ENCODE data around the gene GFER.
"Not testable (repeated sequence)": the region's sequence is repeated elsewhere in the genome, so short reads cannot be mapped to it uniquely, and the experiment has no call there.

The GFER gene

DNA sequence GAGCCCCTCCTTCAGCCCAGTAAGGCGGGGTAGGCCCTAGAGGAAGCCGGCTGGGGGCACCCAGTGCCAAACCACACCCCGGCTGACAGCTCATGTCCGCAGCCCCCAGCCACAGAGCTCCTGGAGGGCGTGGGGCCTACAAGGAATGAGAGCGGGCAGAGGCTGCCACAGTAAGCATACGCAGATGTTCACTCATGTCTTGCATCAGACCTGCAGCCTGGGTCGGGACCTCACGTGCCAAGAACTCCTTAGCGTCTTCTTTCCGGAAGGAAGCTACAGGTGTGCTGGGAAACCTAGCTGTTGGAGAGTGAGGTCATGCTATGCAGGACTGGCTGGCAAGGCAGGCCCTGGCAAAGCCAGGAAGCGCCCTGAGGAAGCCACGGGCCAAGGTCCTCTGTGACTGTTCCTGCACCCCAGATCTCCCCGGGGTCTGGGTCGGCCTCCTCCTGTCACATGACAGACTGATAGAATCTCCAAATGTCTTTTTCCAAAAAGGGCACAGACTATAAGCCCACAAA, 24.1 kb downstream of the GFER start:
- peak; percentile 97 for DNase-seq

DNA sequence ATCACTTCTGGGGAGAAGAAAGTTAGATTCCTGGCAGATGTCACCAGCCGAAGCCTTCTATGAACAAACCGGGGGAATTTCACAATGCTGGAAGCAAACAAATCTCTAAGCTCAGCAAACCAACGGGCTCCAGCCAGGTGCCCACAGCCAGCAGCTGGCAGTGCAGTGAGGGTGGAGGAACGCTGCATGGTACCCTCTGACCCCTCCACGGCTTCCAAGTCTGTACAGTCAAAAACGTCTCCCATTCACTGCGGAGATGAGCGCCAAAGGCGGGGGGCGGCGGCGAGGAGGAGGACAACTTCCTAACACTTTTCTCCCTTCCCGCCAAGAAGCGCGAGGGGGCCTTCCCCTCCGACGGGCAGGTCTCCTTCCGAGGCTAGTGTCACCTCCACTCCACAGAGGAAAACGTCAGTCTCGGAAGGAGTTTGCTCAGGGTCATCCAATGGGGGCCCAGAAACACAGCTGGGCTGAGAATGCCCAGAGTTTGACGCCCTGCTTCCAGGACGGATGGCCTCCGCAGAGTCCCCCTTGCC, 24.7 kb downstream of the GFER start:
- no peak for DNase-seq

DNA sequence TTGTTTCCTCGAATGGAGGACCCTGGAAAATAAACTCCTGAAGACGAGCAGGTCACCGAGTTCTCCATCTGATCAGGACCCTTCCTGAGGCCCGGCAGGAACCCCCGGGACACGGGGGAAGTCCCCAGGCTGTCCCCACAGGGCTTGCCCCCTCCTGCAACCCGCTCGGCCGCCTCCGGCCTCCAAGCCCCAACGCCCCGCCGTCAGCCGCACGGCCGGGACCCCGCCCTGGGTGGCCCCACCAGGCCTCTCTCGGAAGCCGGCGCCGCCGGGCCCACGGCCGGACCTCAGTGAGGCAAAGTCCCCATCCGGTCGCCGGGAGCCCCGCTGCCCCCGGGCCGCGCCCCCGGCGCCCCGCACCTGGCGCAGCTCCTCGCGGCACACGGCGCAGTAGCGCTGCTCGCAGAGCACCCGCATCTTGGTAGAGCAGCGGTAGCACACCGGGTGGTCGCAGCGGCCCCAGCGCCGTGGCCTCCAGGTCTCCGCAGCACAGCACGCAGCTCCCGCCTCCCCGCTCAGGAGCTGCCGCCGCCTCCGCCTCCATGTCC, 25.2 kb downstream of the GFER start:
- DNase-seq, result no peak

DNA sequence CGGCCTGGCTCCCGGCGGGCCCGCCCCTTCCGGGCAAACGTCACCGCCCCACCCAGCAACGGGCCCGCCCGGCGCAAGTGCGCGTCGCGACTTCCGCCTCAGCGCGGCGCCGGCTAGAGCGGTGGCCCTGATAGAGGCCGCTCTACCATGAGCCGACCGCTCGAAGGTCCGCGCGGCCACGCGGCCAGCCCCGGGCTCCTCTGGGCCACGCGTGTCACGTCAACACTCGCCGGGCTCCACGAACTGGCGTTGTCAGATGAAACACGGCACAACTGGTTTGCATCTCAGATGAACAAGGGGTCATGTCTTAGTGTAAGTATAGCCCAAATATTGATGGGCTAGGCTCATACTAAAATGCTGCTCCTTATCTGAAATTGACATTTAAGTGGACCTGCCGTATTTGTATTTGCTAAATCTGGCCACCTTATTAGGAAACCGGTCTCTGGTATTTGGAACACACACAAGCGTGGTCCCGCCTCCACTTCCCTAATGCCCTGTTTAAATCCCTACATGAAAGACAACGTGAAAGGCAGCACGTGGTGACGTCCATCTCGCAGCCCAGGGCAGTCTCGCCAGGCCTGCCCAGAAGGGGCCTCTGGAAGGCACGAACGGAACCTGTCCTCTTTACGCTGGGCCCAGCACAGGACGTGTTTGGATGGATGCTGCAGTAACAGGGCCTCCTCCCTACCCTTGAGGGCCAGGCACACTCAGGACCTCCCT, 26.0 kb downstream of the GFER start, which contains the start of gene ZNF598:
TSS of gene ZNF598 (minus strand) at position 31 of the 720 bp plus-strand sequence.
- peak; percentile 82 for DNase-seq

DNA sequence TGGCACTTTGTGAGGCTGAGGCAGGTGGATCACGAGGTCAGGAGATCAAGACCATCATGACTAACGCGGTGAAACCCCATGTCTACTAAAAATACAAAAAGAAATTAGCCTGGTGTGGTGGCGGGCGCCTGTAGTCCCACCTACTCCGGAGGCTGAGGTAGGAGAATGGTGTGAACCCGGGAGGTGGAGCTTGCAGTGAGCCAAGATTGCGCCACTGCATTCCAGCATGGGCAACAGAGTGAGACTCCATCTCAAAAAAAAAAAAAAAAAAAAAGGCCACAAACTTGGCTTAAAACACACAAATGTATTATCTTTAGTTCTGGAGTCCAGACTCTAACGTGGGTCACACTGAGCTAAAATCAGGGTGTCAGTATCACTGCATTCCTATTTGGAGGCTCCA, 27.7 kb downstream of the GFER start:
- not testable (repeated sequence) for DNase-seq

DNA sequence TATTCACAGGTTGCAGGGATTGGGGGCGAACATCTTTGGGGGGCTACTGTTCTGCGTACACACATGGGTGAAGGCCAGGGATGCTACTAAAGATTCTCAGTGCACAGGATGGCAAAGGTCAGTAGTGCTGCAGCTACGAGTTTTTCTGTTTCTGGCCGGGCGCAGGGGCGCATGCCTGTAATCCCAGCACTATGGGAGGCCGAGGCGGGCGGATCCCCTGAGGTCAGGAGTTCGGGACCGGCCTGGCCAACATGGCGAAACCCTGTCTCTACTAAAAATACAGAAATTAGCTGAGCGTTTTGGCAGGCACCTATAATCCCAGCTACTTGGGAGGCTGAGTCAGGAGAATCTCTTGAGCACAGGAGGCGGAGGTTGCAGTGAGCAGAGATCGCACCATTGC, 29.5 kb downstream of the GFER start:
- no peak for DNase-seq

DNA sequence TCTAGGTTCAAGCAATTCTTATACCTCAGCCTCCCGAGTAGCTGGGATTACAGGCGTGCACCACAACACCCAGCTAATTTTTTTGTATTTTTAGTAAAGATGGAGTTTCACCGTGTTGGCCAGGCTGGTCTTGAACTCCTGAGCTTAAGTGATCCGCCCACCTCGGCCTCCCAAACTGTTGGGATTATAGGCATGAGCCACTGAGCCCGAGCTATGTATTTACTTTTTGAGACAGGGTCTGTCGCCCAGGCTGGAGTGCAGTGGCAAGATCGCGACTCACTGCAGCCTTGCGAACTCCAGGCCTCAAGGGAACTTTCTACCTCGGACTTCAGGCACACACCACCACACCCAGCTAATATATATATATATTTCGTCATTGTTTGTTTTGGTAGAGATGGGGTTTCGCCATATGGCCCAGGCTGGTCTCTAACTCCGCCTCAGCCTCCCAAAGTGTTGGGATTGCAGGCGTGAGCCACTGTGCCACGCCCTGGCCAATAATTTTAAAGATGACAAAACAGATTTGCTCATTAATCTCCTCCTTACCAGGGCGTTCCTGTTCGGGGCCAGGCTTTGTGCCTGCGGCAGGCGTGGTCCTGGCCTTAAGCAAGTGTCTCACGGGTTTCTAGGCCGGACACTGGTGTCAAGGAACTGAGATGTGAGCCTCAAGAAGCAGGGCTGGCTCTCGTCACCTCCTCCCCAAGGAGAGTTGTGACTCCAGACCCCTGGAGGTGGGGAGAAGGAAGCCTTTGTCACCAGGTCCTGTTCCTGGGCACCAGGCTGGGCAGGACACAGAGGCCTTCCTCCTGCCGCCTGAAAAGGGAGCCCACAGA, 31.3 kb downstream of the GFER start:
- peak; percentile 54 for DNase-seq

DNA sequence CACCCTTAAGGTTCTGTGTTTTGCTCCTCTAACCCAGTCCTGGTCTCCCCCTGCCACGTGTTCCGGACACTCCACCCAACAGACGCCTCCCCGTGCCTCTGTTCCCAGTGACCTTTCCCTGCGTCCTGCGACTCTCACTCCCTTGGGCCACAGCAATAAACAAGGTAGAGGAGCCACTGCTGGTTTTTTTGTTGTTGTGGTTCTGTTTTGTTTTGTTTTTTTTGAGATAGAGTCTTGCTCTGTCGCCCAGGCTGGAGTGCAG, 31.9 kb downstream of the GFER start:
- no peak for DNase-seq

DNA sequence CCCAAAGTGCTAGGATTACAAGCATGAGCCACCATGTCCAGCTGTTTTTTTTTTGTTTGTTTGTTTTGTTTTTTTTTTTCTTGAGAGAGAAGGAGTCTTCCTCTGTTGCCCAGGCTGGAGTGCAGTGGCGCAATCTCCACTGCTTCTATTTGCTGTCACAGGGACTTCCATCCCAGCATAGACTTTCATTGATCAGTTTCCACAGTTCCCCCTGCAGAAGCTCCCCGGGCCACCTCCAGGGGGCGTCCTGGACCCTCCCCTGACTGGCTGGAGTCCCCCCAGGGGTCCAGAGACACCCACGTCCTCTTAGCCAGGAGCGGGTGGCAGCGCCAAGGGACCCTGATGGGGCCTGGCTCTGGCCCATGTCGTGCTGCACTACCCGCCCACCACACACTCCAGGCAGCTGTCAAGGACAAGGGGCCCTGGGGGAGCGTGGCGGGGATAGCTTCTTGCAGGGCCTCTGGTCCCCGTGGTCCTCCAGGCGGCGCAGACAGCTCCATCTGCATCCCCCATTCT, 32.5 kb downstream of the GFER start:
- DNase-seq, result no peak

DNA sequence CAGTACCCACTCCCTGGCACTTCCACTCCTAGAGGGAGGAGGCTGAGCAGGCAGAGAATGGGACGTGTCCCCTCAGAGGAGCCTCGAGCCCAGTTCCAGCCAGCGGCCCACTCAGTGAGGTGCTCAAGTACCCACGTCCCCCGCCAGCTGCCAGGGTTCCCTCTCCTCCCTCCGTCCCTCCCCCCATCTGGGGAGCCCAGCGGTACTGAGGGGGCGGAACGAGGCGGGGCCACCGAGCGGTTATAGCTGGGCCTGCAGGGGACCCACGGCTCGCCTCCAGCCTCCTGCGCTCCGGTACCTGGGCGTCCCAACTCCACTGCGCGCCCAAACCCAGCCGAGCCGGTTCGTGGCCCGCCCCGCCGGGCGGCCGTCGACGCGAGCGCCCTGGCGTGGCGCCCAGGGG, 35.5 kb downstream of the GFER start, which contains the start of gene NPW:
TSS of gene NPW (plus strand) at position 268 of the 403 bp plus-strand sequence.
- DNase-seq, result no peak

DNA sequence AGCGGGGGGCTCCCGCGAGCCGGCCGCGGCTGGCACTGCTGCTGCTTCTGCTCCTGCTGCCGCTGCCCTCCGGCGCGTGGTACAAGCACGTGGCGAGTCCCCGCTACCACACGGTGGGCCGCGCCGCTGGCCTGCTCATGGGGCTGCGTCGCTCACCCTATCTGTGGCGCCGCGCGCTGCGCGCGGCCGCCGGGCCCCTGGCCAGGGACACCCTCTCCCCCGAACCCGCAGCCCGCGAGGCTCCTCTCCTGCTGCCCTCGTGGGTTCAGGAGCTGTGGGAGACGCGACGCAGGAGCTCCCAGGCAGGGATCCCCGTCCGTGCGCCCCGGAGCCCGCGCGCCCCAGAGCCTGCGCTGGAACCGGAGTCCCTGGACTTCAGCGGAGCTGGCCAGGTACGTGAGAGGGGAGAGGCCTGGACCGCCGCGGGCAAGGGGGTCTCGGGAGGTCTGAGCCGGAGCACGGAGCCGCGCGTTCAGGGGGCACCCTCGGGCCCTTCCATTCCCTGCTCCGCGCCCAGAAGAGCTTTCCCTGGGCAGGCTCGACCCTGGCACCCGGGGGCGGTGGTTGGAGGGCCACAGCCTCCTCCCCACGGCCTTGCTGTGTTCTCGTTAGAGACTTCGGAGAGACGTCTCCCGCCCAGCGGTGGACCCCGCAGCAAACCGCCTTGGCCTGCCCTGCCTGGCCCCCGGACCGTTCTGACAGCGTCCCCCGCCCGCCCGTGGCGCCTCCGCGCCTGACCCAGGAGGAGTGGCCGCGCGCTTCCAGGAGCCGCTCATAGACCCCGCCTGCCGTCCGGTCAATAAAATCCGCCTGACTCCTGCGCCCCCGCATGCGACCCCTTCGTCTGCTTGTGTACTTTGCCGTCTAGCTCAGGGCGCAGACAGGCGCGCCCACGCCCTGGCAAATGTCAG, 36.2 kb downstream of the GFER start:
- DNase-seq, result no peak

DNA sequence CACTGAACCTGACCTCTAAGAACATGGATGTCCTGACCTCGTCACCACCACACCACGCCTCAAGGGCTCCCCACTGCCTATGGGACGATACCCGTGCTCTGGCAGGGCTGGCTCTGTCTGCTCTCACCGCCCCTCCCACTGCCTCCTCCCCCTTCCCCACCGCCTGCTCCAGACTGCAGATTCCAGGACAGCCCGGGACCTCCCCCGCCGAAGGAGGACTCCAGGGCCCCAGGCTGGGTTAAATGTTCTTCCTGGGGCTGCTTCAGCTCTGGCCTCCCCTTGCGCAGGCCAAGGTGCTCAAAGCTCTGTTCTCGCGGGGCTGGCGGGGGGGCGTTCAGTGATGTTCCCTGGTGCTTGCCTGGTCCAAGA, 38.7 kb downstream of the GFER start:
- peak; percentile 71 for DNase-seq

DNA sequence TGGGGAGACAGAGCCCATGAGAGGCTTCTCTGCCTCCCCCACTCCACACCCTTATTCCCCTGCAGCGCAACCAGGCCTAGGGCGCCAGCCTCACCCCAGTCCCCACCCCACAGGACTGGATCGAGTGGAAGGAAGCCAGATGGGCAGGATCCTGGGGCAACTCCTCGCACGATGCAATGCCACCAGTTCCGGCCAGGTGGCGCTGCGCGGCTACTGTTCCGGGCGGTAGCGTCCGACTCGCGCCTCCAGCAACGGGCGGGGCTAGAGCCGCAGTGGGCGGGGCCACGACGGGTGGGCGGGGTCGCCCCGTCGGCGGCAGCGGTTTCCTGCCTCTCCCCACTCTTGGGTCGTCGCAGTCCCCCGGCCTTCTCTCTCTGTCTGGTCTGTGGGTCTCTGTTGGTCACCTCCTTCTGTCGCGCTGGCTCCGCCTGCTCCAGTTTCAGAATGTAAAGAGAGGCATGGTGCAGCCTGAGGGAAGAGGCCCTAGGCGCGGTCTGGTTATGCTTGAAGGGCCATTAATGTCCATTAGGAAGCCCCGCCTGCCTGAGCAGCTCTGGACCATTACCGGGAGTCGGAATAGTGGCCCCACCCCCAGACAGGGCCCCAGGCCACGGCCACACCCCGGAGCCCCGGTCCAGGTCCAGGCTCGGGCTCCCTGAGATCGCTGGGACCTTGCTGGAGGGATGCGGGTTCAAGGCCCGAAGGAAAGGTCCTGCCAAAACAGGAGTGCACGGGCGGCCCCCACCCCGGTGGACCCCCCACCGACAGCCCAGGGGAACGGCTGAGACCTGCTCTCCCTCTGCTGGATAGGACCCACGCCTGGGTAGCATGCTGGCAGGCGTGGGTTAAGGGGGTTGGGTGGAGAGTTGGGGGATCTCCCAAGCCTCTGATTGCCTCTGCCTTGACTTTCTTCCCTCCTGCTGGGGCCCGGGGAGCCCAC, 39.4 kb downstream of the GFER start:
- peak; percentile 81 for DNase-seq

DNA sequence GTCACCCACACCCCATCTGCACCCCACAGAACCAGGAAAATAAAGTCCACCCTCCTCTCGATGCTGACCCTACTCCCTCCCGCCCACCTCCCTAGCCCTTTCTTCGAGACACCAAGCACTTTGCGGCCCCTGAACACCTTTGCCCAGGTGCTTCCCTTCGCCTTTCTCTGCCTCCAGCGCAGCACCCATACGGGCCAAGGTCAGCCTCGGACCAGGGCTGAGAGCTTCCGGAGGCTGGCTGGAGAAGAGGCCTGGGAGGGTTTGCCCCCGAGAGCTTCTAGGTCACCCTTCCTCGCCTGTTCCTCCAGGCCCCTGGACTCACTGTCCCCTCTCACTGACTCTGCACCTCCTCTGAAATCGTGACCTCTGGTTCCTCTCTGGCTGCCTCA, 40.0 kb downstream of the GFER start:
- DNase-seq, result no peak

DNA sequence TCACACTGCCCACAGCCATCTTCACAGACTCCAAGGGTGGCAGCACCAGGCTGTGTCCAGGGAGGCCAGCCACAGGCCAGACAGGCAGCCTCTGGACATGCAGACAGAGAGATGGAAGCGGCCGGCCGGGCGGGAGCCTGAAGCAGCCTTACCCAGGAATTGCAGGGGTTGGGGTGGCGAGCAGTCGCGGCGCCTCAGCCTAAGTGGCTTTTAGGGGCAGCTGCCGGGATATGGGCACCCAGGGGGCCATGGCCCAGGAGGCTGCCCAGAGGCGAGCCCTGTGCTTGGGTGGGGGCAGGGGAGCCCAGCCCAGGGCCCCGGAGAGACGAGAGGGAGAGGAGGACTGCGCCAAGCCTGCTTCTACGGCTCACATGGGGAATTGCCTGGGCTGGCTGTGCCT, 41.3 kb downstream of the GFER start:
- no peak for DNase-seq

DNA sequence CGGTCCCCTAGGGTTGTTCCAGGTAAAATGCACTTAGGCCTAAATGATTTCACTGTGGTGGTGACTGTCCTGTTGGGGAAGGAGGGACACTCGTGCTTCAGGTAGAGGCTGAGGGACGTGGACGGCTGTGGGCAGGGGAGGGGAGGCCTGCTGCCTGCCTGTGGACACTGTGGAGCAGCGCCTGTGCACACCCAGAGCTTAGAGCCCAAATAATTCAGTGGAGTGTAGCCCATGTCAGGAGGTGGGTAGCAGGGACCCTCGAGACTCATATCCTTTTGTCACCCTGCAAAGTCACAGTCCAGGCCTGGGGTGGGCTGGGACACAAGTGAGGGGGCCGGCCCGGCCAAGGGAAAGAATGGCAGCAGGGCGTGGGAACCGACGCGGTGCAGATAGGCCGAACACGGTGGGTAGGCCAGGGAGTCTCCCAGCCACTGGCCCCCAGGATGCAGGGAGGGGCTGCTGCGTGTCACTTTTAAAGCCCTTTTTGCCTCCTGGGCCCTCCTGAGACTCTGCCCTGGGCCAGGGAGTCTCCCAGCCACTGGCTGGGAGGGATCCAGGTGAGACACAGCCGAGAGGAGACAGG, 42.0 kb downstream of the GFER start:
- DNase-seq, result no peak

DNA sequence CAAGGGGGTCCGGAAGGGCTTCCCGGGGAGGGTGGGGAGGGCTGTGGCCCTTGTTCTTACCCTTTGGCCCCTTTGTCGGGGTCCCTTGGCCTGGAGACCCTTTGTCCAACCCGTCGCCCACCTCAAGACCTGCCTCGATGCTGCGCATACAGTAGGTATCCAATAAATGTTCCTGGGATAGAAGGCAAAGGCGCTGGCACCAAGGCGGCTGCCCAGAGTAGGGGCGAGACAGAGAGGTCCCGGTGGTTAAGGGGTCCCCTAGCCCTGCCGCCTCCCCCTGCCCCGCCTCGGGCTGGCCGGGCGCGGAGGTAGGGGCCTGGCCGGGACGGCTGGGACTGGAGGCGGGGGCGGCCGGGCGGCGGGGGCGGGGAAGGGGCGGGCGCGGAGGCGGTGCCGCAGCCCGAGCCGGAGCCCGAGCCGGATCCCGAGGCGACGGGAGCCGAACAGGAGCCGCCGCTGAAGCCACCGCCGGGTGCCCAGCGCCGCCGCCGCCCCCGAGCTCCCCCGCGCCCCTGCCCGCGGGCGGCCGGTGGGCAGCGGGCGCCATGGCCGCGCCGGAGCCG, 42.5 kb downstream of the GFER start, which contains the start of gene NHERF2:
TSS of gene NHERF2 (plus strand) at position 442 of the 563 bp plus-strand sequence. CDS start at position 546, 104 bp downstream.
- no peak for DNase-seq

DNA sequence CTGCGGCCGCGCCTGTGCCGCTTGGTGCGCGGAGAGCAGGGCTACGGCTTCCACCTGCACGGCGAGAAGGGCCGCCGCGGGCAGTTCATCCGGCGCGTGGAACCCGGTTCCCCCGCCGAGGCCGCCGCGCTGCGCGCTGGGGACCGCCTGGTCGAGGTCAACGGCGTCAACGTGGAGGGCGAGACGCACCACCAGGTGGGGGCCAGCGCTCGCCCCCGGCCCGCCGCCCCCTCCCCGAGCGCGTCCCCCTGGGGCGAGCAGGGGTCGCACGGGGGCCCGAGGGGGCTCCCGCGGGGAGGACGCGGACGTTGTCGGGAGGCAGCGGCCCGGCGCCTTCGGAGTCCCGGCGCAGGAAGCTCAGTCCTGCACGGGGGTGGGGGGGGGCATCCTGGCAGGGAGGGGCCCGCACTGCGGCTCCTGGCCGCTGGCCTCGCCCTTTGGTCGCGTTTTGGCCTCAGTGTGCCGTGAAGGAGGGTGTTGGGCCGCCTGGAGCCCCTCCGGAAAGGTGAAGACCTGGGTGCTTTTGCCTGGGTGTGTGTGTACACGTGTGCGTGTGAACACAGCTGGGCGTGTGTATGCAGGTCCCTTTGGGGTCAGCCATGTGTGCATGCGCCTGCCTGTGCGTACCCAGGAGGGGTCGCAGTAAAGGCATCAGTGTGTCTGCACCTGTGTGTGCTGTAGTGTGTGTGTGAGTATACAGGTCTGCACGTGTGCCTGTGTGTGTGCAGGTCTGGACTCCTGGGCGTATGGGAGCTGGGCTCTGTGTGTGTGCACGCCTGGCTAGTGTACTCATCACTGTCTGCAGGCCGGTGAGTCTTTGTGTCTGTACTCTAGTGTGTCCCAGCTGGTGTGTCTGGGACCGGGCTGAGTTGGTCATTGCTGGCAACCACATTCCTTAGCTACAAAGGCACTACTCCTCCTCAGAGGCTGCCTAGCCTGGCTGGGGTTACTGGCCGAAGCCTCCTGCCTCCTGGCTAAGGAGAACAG, 43.3 kb downstream of the GFER start:
- no peak for DNase-seq

DNA sequence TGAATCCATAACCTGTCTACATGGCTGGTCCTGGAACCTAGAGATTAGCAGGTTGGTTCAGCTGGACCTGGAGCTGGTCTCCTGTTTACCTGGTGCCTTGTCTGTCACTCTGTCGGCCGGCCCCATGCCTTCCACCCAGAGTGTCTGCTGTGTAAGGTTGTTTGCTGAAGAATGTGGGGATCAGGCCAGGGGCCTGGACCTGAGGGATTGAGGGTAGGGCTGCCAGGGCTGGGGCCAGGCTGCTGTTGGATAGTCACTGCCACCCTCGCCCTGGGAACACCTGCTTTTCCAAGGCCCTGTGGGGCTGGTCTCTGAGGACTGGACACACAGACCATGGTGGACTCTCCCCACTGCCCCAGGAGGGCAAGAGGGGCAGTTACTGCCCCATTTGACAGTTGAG, 44.2 kb downstream of the GFER start:
- no peak for DNase-seq
